Right lobe of liver (tissue), 6 donors: Measurements from ENCODE around the gene CEP19. TPM values are rescaled to one million over a fixed set of nuclear protein-coding genes. Genes with fewer than 3 reads are reported as not detected.

Experiments
- ATAC-seq, 4 donors: fragments of 200-7000 bp; cut with Tn5 transposase; one replicate each; pipeline ENCODE4 v1.9.1; 2020; ENCODE audit warnings: mild to moderate bottlenecking in 4 of 4, moderate library complexity in 4 of 4
- DNase-seq, 3 donors: peaks; one replicate each; pipeline ENCODE4 v3.0.0-alpha.2; 2020
- H3K27ac ChIP-seq, 3 donors: fragments of 200-600 bp; one replicate each; pipeline ENCODE4 v1.8.0; 2022
- H3K27me3 ChIP-seq, 2 donors: fragments of 200-600 bp; one replicate each; pipeline ENCODE4 v1.8.0; 2022
- H3K36me3 ChIP-seq, 4 donors: fragments of 200-600 bp; sonication (generic) in 1 of 4; one replicate each; pipeline versions ENCODE4 v1.5.1 to v1.8.0; 2017 to 2022; ENCODE audit warnings: control low read depth in 1 of 4
- H3K4me1 ChIP-seq, 4 donors: fragments of 200-600 bp; sonication (generic) in 1 of 4; one replicate each; pipeline versions ENCODE4 v1.5.1 to v1.8.0; 2017 to 2022; ENCODE audit warnings: control low read depth in 1 of 4
- H3K4me3 ChIP-seq, 3 donors: fragments of 200-600 bp; one replicate each; pipeline ENCODE4 v1.8.0; 2022
- H3K9me3 ChIP-seq, 4 donors: fragments of 200-600 bp; sonication (generic) in 1 of 4; one replicate each; pipeline versions ENCODE4 v1.5.1 to v1.8.0; 2017 to 2022; ENCODE audit warnings: control low read depth in 1 of 4
- CTCF ChIP-seq, 4 donors: fragments of 200-600 bp in 3 of 4; fragments of 450-650 bp in 1 of 4; IDR thresholded peaks; one replicate each; pipeline versions ENCODE4 v1.5.1 to v1.8.0; 2016 to 2022; ENCODE audit warnings: antibody characterized with exemption in 4 of 4, mild to moderate bottlenecking in 2 of 4
- POLR2A ChIP-seq: fragments of 450-650 bp; IDR thresholded peaks from one replicate; pipeline ENCODE4 v1.6.1; 2017; ENCODE audit warnings: antibody characterized with exemption, mild to moderate bottlenecking
- WGBS: methylation state at CpG from one replicate; pipeline ENCODE4 v1.1.6; 2018; ENCODE audit warnings: low coverage, low lambda C conversion rate; ENCODE audit not compliant: insufficient coverage; ENCODE audit errors: missing lambda C conversion rate; 5-methylcytosine and 5-hydroxymethylcytosine counted together
- intact Hi-C, 2 donors: fragments of 100-400 bp; cut with DNase I; formaldehyde crosslinking; loops; one replicate each; pipeline versions ENCODE4 v1.11.2 to v1.14.1; 2022
- total RNA-seq, 6 experiments: library from RNA; depleted of rRNA in 2 of 6; stranded (reverse); fragments of >200 nt in 2 of 6; fragmentation: NEBNext Ultra II Directional in 3 of 6; extraction: Animal tissue kit (Norgen Biotek cat#: 25700) in 3 of 6; gene quantifications; one replicate each; pipeline versions ENCODE4 v1.1.0 to v1.2.4, GENCODE V29; 2016 to 2023
- donor health status: DM: no; HTN: yes; CAD: no.
- donor health status: DM: no; HTN: no; CAD: no.
- donor health status: DM: no; HTN: no; CAD: no.
- donor health status: DM: no; HTN: yes; CAD: no.
- donor health status: DM: no; HTN: yes; CAD: no.

The CEP19 gene
- total RNA-seq, 6 experiments from 2014 or later: 0.37 to 0.99 (median 0.51) TPM

DNA sequence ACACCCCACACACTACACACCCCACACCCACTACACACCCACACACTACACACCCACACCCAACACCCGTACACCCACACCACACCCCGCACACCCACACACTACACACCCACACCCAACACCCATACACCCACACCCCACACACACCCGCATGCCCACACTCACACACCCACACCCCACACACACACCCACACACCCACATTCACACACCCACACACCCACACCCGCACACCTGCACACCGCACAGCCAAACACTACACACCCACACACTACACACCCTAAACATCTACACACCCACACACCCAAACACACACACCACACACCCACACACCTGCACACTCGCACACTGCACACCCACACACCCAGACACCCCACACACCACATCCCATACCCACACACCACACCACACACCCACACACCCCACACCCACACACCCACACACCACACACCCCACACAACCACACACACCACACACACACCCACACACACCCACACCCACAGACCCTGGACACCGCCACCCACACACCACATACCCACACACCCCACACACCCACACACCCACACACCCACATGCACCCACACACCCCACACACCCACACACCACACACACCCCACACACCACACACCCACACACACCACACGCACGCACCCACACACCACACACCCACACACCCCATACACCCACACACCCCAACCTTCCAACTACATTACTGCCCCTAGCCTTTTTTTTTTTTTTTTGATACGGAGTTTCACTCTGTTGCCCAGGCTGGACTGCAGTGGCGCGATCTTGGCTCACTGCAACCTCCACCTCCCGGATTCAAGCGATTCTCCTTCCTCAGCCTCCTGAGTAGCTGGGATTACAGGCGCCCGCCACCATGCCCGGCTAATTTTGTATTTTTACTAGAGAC lies 16.9 kb downstream of the CEP19 start:
- 85% methylated on average over 14 of the region's 17 CpGs for WGBS
- no peaks in the 10 kb centered on the region for H3K36me3 ChIP-seq
- H3K27ac ChIP-seq: no peak overlapping the region
- ATAC-seq (peak in 1 of 4 donors; percentile 24), DNase-seq (no peak)
- TF ChIP-seq POLR2A (no peak), CTCF (IDR thresholded peaks at IDR 0.05) (no peak)
- H3K27me3 ChIP-seq: no peaks in the 10 kb centered on the region
- intact Hi-C loops: no loop called here
- H3K4me3 ChIP-seq: no peak overlapping the region
- no peaks in the 10 kb centered on the region for H3K4me1 ChIP-seq
- H3K9me3 ChIP-seq: no peaks in the 10 kb centered on the region

- intact Hi-C loops: no loop called here
- H3K4me1 ChIP-seq: no peaks in the 10 kb centered on the region
- no peaks in the 10 kb centered on the region for H3K36me3 ChIP-seq
- no peaks in the 10 kb centered on the region for H3K9me3 ChIP-seq
- H3K27ac ChIP-seq: no peak overlapping the region
- WGBS: 6% methylated on average over 1 of the region's 1 CpG
- TF ChIP-seq POLR2A (no peak), CTCF (IDR thresholded peaks at IDR 0.05) (peak in 2 of 4 donors; percentile 9 to 10)
- no peak overlapping the region for H3K4me3 ChIP-seq
- ATAC-seq: no peak
- H3K27me3 ChIP-seq: no peaks in the 10 kb centered on the region
- no peak for DNase-seq
Observed at GRCh38 chr3:196694202-196694638, 17.8 kb downstream of the CEP19 start.

GRCh38 chr3:196691386-196691785 lies 20.7 kb downstream of the CEP19 start:
- WGBS: 35% methylated on average over 8 of the region's 8 CpGs

DNA sequence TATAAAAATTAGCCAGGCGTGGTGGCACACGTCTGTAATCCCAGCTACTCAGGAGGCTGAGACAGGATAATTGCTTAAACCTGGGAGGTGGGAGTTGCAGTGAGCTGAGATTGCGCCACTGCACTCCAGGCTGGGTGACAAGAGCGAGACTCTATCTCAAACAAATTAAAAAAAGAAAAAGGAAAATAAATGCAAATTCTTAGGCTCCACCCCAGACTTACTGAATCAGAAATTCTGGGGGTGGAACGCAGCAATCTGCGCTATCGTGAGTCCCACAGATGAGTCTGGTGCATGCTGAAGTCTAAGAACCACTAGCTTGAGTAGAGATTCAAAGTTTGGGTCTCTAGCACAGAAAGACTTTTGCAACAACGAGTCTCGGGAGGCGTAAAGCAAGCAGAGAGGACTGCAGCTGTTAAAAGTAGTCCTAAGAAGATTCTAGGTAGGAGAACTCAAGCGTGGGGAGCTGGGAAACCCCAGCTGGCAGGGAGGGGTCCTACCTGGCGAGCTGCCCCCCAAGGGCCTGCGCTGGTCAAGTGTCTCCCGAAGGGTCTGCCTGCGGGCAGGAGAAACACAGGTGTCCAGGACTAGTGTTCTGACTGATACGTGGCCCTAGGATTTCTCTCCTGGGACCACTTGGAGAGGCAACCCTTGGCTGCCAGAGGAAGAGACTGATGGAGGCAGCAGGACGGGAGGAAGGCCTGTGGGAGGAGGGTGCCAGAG lies 21.9 kb downstream of the CEP19 start:
- WGBS: 79% methylated on average over 15 of the region's 17 CpGs
- H3K27ac ChIP-seq: no peak overlapping the region

More at GRCh38 chr3:196691386-196691785, 20.7 kb downstream of the CEP19 start:
- Histone ChIP-seq H3K27ac (no peak overlapping the region), H3K4me3 (no peak overlapping the region), H3K27me3 (no peaks in the 10 kb centered on the region), H3K36me3 (no peaks in the 10 kb centered on the region), H3K9me3 (no peaks in the 10 kb centered on the region), H3K4me1 (no peaks in the 10 kb centered on the region)
- DNase-seq (no peak), ATAC-seq (no peak)
- intact Hi-C loops: no loop called here
- TF ChIP-seq CTCF (IDR thresholded peaks at IDR 0.05) (no peak), POLR2A (no peak)

More for the DNA sequence above, 21.9 kb downstream of the CEP19 start:
- no peak for ATAC-seq
- intact Hi-C loops: loop anchor here in 1 of 2 donors (5.0 kb wide), 1 partner anchor 78 kb away; no protein-coding TSS in a partner anchor
- Histone ChIP-seq H3K27me3 (no peaks in the 10 kb centered on the region), H3K4me3 (no peak overlapping the region), H3K36me3 (no peaks in the 10 kb centered on the region), H3K9me3 (no peaks in the 10 kb centered on the region), H3K4me1 (peaks cover 0 to 1% (median 0%) of the 10 kb centered on the region in 4 donors)
- no peak for DNase-seq
- TF ChIP-seq CTCF (IDR thresholded peaks at IDR 0.05): no peak
- no peak for TF ChIP-seq POLR2A
